ENCODE measurements around the gene RRP15.
"Not testable (repeated sequence)": the region's sequence is repeated elsewhere in the genome, so short reads cannot be mapped to it uniquely, and the experiment has no call there.

RRP15 gene

GRCh38 chr1:218297461-218297860, 12.4 kb downstream of the RRP15 start:
- DNase-seq, result no peak

GRCh38 chr1:218297867-218298266, 12.8 kb downstream of the RRP15 start:
- no peak for DNase-seq

DNA sequence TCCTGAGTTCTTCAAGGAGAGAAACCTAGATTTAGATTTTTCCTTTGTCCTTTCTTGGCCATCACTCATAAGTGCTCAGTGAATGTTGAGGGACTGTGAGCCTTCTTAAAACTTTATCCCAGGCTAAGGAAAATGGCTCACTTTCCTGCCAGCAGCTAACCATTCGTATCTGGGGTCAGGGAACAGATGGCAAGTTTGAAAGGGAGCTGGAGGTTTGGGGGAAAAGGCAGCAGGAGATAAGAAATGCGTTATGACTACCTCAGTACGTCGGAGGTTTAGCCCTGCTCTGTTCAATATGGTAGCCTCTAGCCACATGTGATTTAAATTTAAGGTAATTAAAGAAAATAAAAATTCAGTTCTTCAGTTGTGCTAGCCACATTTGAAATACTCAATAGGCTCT, 13.3 kb downstream of the RRP15 start:
- no peak for DNase-seq

DNA sequence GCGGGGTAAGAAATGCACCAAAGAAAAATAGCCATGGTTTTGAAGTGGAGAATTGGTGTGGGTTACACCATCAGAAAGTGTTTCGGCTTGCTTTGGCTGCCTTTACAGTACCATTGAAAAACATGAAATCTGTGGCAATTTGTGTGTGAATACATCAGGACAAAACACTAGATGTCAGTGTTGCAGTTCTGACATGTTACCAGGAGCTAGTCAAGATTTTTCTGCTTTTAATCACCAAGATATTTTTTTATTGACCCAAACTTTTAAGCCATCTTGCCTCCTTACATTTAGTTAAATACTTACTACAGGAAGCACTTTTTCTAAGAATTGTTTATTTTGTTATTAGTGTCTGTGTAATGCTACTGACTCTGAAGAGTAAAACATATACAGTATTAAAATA, 14.3 kb downstream of the RRP15 start:
- no peak for DNase-seq

GRCh38 chr1:218301217-218301616, 16.1 kb downstream of the RRP15 start:
- DNase-seq, result no peak

- DNase-seq, result no peak
Measured at GRCh38 chr1:218302155-218302554, 17.1 kb downstream of the RRP15 start.

DNA sequence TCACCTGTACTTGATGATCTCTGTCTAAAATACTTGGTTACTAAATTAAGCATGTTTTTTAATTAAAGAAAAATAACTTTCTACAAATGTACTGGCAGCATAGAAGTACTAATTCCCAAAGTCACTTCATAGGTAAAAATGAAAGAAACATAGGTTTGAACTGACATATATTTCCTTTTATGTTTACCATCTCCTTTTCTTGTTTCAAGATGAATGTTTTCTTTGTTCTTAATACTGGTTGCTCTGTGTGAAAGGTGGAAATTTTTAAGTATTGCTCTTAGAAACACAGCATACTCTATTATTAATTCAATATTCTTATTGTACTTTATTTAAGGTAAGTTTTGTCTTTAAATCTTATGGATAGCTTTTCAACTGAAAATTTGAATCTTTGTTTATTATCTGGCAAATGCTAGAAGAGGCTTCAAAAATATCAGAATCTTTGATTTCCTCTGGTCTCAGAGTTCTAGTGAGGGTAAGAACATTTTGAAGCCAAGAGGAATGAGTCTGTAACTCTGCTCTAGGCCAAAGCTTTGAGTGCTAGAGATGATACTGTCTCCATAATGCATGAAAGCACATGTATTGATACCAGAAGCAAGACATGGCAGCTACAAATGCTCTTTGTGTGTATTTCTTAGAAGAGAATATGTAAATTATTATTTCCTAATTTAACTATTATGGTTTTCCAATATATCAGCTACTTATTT, 18.2 kb downstream of the RRP15 start:
- DNase-seq, result no peak

DNA sequence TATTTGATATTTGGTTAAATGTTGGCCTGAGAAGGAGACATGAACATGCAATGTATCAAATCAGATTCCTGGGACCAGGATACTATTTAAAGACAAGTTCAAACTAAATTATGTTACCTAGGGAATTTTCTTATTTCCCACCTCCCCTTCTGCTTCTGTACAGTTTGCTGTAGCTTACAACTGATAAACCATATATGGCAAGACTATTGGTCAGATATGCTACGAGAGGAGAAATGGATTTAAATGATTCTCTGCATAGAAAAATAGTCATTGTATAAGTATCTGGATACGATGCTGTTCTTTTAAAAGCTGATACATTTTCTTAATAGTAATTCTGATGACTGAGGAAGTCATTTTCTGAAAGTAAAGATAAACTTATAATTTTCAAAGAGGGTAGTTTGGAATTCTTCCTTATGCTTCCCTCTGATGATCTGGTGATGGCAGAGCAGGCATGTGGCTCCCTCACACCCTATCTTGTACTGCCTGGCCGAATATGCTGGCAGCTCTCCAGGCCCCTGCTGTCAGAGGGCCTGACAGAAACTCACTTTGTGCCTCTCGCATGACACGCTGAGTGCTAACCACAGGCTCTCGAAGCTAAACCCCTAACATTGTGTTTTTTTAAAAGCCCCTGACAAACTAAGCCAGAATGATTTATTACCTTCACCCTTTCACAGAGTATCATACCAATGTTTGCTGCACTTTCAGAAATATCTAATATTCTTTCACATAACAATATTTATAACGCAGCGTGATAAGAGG, 19.4 kb downstream of the RRP15 start:
- DNase-seq, result no peak

- no peak for DNase-seq
Measured at GRCh38 chr1:218305472-218306064, 20.5 kb downstream of the RRP15 start.

GRCh38 chr1:218312509-218312908, 27.4 kb downstream of the RRP15 start:
- DNase-seq, result no peak

- no peak for DNase-seq
Measured at GRCh38 chr1:218314316-218314715, 29.2 kb downstream of the RRP15 start.

- DNase-seq, result no peak
Measured at GRCh38 chr1:218315638-218316037, 30.5 kb downstream of the RRP15 start.

DNA sequence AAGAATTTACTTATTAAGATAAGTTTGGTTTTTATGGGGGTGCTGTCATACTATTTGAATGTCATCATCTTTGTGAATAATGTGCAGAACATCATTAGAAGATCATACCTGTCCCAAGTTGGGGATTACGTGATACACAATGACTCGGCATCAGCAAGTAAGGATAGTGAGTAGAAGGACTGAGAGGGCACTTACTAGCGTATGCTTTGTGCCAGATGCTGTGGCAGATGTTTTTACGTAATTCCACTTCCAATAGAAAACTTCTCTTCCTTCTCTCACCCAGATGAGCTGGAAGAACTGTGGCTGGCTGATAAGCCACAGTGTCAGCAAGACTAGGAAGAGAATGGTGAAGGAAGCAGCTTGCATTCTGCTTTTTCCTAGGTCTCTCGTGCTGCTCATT, 32.0 kb downstream of the RRP15 start:
- DNase-seq, result no peak

GRCh38 chr1:218320182-218320581, 35.1 kb downstream of the RRP15 start:
- not testable (repeated sequence) for DNase-seq

DNA sequence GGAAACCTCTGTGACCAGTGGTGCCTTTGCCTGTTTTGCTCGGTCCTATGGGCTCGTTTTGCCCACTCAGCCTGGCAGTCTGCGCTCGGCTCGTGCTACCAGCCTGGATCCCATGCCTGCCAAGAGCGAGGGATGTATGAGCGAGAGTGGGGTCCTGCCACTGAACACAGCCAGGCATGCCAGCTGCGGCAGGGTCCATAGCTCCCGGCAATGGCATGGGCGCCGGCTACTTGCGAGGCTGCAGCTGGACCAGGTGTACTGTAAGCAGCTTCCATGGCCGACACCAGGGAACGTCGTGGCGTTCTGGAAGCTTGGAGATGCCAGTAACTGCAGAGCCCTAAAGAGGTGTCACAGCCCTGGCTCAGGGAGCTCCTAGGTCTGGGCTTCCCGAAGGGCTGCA, 37.7 kb downstream of the RRP15 start:
- DNase-seq, result no peak

GRCh38 chr1:218323568-218324225, 38.6 kb downstream of the RRP15 start:
- DNase-seq, result no peak

GRCh38 chr1:218324226-218324580, 39.1 kb downstream of the RRP15 start:
- DNase-seq, result no peak

GRCh38 chr1:218328769-218329168, 43.7 kb downstream of the RRP15 start:
- DNase-seq, result no peak

DNA sequence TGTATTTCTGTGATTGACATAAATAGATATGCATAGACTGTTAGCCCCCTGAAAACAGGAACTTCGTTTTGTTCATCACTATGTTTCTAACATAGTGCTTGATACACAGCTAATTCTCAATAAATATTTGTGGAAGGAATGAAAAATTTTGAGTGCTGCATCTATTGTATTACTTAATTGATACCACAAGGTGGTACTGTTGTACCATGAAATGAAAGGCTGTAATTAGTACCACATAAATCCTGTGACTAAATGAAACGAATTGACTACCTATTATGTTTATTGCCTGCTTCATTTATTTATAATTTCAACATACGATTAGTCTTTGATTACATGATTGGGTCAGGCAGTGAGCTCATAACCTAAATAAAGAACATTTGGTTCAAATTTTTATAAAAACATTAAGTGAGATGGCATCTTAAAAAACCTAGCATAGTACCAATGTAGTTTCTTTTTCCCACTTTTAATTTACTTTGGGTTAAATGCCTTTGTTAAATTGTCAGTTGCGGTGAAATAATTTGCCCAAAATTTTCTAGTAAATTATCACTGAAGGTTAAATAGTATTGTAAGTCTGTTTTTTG, 45.0 kb downstream of the RRP15 start:
- DNase-seq, result no peak

DNA sequence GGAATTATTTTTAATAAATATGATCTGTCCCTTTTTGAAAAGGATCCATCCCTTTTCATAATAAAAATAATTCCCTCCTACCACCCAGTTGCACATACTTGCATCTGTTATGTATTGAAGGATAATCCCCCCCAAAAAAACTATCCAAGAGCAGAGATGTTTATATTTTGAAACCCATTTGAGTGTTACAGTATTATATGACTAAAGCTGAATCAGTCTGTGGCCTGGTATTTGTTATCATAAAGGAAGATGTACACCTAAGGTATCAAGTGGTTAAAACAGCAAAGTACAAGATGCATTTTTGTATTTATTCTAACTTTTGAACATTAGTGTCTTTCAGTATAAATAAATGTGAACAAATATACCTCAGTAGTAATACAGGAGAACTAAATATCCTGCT, 47.3 kb downstream of the RRP15 start:
- no peak for DNase-seq

GRCh38 chr1:218336328-218336727, 51.2 kb downstream of the RRP15 start:
- DNase-seq, result no peak

DNA sequence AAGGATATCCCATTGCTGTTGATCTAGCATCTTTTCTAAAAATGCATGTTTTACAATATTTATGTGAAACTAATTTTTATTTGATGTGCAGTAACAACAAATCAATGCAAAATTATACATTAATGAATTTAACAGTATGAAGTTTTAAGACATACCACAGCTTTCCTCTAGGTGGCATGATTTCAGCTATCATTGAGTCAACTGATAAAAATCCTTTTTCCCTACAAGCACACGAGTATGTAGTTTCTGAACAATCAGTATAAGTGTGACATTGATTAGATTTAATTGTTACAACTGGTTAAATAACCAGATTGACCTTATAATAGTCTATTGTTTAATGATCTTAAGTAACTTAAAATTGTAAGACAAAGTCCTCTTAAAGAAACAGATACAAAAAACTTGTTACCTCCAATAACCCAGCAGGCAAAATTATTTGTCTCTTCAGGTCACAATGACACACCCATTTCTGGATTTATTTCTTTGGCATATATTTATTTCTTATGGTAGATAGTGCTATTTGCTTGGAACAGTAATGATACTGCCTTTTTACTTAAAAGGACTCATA, 54.3 kb downstream of the RRP15 start:
- DNase-seq, result no peak

DNA sequence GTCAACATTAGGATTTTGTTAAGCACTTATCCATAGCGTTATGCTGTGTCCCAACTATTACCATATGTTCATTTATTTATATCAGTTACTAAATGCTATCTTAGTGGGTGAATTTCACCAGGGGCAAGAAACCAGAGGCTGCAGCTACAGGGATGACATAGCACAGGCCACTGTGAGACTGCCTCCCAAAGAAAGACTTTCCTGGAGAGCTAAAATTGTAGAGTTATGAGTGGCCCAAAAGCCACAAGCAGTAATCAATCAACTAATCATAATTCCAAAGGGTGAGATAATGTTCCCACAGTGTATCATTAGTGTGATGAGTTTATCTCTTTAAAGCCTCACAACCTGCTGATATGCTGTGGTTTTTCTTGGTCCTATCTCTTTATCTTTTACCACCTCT, 56.2 kb downstream of the RRP15 start:
- no peak for DNase-seq

Measured in activated CD4-positive, alpha-beta T cell treated with anti-CD3 and anti-CD28 coated beads for 4 hours (primary cell).